MCF 10A (cell line): ENCODE data around the gene SIAH3. TPM values are rescaled to one million over a fixed set of nuclear protein-coding genes. Genes with fewer than 3 reads are reported as not detected.

Experiments
- BruUV-seq: library from RNA; stranded (reverse); fragments of 400-500 nt; replicated peaks from 2 replicates; lab custom pipeline; 2021; lab: Mats Ljungman, UMichigan
- CTCF ChIA-PET: fragments of 300-600 bp; sonication (Branson Sonifier 250); formaldehyde crosslinking; extraction: SDS; loops from one replicate; lab custom pipeline; 2021; ENCODE audit warnings: antibody characterized with exemption, inconsistent platforms; lab: Yijun Ruan, JAX
- POLR2A ChIA-PET: fragments of 300-600, 350-650 bp; sonication (Branson Sonifier 250); formaldehyde crosslinking; extraction: SDS; loops from one replicate; lab custom pipeline; 2020; ENCODE audit warnings: antibody characterized with exemption, inconsistent platforms; lab: Yijun Ruan, JAX
- DNase-seq: peaks from one replicate; pipeline ENCODE4 v3.0.0-alpha.2; 2018; ENCODE audit not compliant: unreplicated experiment
- H3K27ac Mint-ChIP-seq: one replicate; pipeline ENCODE4 v1.8.0; 2022; ENCODE audit warnings: mild to moderate bottlenecking, low read depth, mixed read lengths; ENCODE audit not compliant: unreplicated experiment
- H3K27me3 Mint-ChIP-seq: one replicate; pipeline ENCODE4 v1.8.0; 2022; ENCODE audit warnings: mixed read lengths; ENCODE audit not compliant: insufficient read depth, unreplicated experiment
- H3K36me3 Mint-ChIP-seq: one replicate; pipeline ENCODE4 v1.8.0; 2022; ENCODE audit warnings: mild to moderate bottlenecking, moderate library complexity, mixed read lengths; ENCODE audit not compliant: insufficient read depth, unreplicated experiment
- H3K4me1 Mint-ChIP-seq: one replicate; pipeline ENCODE4 v1.8.0; 2022; ENCODE audit warnings: mixed read lengths; ENCODE audit not compliant: insufficient read depth, unreplicated experiment
- H3K4me3 Mint-ChIP-seq: one replicate; pipeline ENCODE4 v1.8.0; 2022; ENCODE audit warnings: mild to moderate bottlenecking, moderate library complexity, mixed read lengths; ENCODE audit not compliant: unreplicated experiment
- H3K9me3 Mint-ChIP-seq: one replicate; pipeline ENCODE4 v1.8.0; 2022; ENCODE audit warnings: mixed read lengths; ENCODE audit not compliant: unreplicated experiment
- intact Hi-C: fragments of 100-400 bp; cut with micrococcal nuclease; formaldehyde crosslinking; loops from 2 replicates; pipeline ENCODE4 v1.14.1; 2022
- total RNA-seq: library from RNA; stranded (reverse); gene quantifications from 2 replicates; pipeline ENCODE4 v1.2.3, GENCODE V29; 2022
- TF ChIP-seq, protein P1 (sequence below): fragments of 200-600 bp; IDR thresholded peaks from one replicate; pipeline ENCODE4 v1.8.0; 2022; ENCODE audit warnings: antibody characterized with exemption, mild to moderate bottlenecking; ENCODE audit not compliant: unreplicated experiment

The SIAH3 gene
- total RNA-seq, 1 experiment from 2014 or later, result not detected

GRCh38 chr13:45870232-45870631 lies 18.7 kb upstream of the SIAH3 start:
- TF ChIP-seq, protein P1, sequence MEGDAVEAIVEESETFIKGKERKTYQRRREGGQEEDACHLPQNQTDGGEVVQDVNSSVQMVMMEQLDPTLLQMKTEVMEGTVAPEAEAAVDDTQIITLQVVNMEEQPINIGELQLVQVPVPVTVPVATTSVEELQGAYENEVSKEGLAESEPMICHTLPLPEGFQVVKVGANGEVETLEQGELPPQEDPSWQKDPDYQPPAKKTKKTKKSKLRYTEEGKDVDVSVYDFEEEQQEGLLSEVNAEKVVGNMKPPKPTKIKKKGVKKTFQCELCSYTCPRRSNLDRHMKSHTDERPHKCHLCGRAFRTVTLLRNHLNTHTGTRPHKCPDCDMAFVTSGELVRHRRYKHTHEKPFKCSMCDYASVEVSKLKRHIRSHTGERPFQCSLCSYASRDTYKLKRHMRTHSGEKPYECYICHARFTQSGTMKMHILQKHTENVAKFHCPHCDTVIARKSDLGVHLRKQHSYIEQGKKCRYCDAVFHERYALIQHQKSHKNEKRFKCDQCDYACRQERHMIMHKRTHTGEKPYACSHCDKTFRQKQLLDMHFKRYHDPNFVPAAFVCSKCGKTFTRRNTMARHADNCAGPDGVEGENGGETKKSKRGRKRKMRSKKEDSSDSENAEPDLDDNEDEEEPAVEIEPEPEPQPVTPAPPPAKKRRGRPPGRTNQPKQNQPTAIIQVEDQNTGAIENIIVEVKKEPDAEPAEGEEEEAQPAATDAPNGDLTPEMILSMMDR, result no peak
- POLR2A ChIA-PET, result no interaction called here
- Mint-ChIP-seq H3K27ac (no peak overlapping the region), H3K4me1 (peaks cover 25% of the 10 kb centered on the region), H3K36me3 (no peaks in the 10 kb centered on the region), H3K27me3 (no peaks in the 10 kb centered on the region), H3K4me3 (no peak overlapping the region), H3K9me3 (no peaks in the 10 kb centered on the region)
- no TSS peak for BruUV-seq
- intact Hi-C loops, result no loop called here
- no peak for DNase-seq
- CTCF ChIA-PET, result no interaction called here

DNA sequence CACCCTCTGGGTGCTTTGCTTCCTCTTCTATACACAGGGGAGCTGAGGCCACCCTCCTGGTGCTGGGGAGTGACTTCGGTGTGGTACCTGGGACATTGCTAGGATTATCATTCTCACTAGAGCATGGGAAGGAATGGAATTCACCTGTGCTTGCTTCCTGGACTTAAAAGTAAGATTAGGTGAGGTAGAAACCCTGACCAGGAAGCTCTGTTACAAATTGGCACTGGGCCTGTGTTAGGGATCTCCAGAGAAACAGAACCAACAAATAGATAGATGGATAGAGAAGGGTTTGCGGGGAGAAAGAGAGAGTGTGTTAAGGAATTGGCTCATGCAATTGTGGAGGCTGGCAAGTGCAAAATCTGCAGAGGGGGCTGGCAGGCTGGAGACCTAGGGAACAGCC lies 13.9 kb upstream of the SIAH3 start:
- intact Hi-C loops, result no loop called here
- no peak overlapping the region for H3K27ac Mint-ChIP-seq
- DNase-seq, result no peak
- BruUV-seq, result no TSS peak
- no peak overlapping the region for H3K4me3 Mint-ChIP-seq
- CTCF ChIA-PET, result no interaction called here
- POLR2A ChIA-PET, result interaction anchor here (0.6 kb wide), 1 partner anchor 58 kb away, joined by 4 read pairs; no protein-coding TSS in a partner anchor
- TF ChIP-seq, protein P1, result no peak
- H3K36me3 Mint-ChIP-seq, result no peaks in the 10 kb centered on the region
- peaks cover 8% of the 10 kb centered on the region for H3K4me1 Mint-ChIP-seq
- H3K27me3 Mint-ChIP-seq, result peaks cover 34% of the 10 kb centered on the region
- H3K9me3 Mint-ChIP-seq, result no peaks in the 10 kb centered on the region

GRCh38 chr13:45863709-45864590 lies 12.4 kb upstream of the SIAH3 start:
- no peak for DNase-seq
- intact Hi-C loops, result no loop called here
- ChIA-PET POLR2A (interaction anchor here (0.6 kb wide), 1 partner anchor 8 kb away, joined by 3 read pairs; no protein-coding TSS in a partner anchor), CTCF (interaction anchor here (0.7 to 0.8 kb wide), 2 partner anchors 10 to 20 kb away, joined by 3 to 5 read pairs; no protein-coding TSS in a partner anchor)
- Mint-ChIP-seq H3K4me3 (no peak overlapping the region), H3K9me3 (no peaks in the 10 kb centered on the region), H3K27ac (no peak overlapping the region), H3K36me3 (no peaks in the 10 kb centered on the region), H3K27me3 (peaks cover 34% of the 10 kb centered on the region), H3K4me1 (peaks cover 6% of the 10 kb centered on the region)
- TF ChIP-seq, protein P1, result no peak
- BruUV-seq, result no TSS peak

DNA sequence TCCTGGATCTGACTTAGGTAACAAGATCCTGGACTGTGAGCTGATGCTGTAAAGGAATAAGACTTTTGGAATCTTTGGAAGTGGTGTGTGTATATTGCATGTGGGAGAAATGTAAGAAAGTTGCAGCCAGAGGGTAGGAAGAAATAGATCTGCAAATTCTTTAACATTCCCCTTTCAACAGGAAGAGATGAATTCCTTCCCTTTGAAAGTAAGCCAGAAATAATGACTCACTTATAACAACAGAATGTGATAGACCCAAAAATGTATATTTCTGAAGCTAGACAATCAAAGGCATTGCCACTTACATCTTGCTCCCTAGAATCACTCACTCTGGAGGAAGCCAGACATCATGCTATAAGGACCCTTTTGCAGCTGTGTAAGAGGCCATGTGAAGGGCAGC lies 9.8 kb upstream of the SIAH3 start:
- Mint-ChIP-seq H3K27ac (no peak overlapping the region), H3K4me3 (no peak overlapping the region), H3K9me3 (no peaks in the 10 kb centered on the region), H3K4me1 (peaks cover 6% of the 10 kb centered on the region), H3K36me3 (no peaks in the 10 kb centered on the region), H3K27me3 (peaks cover 42% of the 10 kb centered on the region)
- BruUV-seq, result no TSS peak
- peak; percentile 30 for DNase-seq
- intact Hi-C loops, result no loop called here
- ChIA-PET CTCF (interaction anchor here (0.6 to 1.4 kb wide), 2 partner anchors 17 to 43 kb away, joined by 3 to 5 read pairs; no protein-coding TSS in a partner anchor), POLR2A (no interaction called here)
- TF ChIP-seq, protein P1, result no peak
